Tibial nerve (tissue), 4 donors: ENCODE data around the gene FAF2.

Experiments
- CTCF ChIP-seq, 5 experiments: fragments of 200-600 bp in 3 of 5; fragments of 450-650 bp in 2 of 5; sonication (generic) in 3 of 5; IDR thresholded peaks; one replicate each; pipeline ENCODE4 v1.5.1; 2016 to 2019; ENCODE audit warnings: antibody characterized with exemption in 5 of 5, mild to moderate bottlenecking in 3 of 5, moderate library complexity in 2 of 5
- EP300 ChIP-seq, 2 donors: sonication (generic); formaldehyde crosslinking; IDR thresholded peaks; one replicate each; pipeline ENCODE4 v1.6.1; 2017; ENCODE audit warnings: antibody characterized with exemption in 2 of 2, mild to moderate bottlenecking in 1 of 2
- POLR2A ChIP-seq, 2 donors: fragments of 450-650 bp; IDR thresholded peaks; one replicate each; pipeline ENCODE4 v1.6.1; 2017; ENCODE audit warnings: antibody characterized with exemption in 2 of 2, mild to moderate bottlenecking in 2 of 2, moderate library complexity in 2 of 2

- TF ChIP-seq CTCF (IDR thresholded peaks at IDR 0.05), result no peak
- TF ChIP-seq EP300 (IDR thresholded peaks at IDR 0.05), result peak in 1 of 2 donors; percentile 63
- TF ChIP-seq POLR2A (IDR thresholded peaks at IDR 0.05), result no peak
Measured at GRCh38 chr5:176407456-176408251, 40.5 kb upstream of the FAF2 start.
